ENCODE measurements around the gene DMRTA2. TPM values are rescaled to one million over a fixed set of nuclear protein-coding genes. Genes with fewer than 3 reads are reported as not detected.
A peak's percentile ranks its signal among the peaks of the same experiment; 100 is the strongest.

The DMRTA2 gene
- total and polyA plus RNA-seq, 2 of the 8 experiments (the other 6 are each of a cell fraction or from before 2014, with no cell fraction given): not detected

- peak; percentile 68 for TF ChIP-seq KDM4A (IDR thresholded peaks at IDR 0.05; ENCODE audit: low read depth, low read length, severe bottlenecking)
- no peak for TF ChIP-seq TAF7 (optimal IDR thresholded peaks at IDR 0.05; ENCODE audit: borderline replicate concordance, low read depth, low read length)
- TF ChIP-seq KDM1A (IDR thresholded peaks at IDR 0.05; ENCODE audit: borderline replicate concordance, low read length): peak; percentile 32; the same call in 1 of the 2 replicates
- no peak for TF ChIP-seq SIX5 (IDR thresholded peaks at IDR 0.05; ENCODE audit: low read depth, low read length)
- peak; percentile 100 for TF ChIP-seq CTBP2 (IDR thresholded peaks at IDR 0.05; ENCODE audit: borderline replicate concordance, insufficient read depth, insufficient read length, low read length)
- TF ChIP-seq TBP (IDR thresholded peaks at IDR 0.05; ENCODE audit: low read depth, low read length): no peak
- no peak for TF ChIP-seq NRF1 (IDR thresholded peaks at IDR 0.05; ENCODE audit: low read depth, low read length)
- TF ChIP-seq CTCF (IDR thresholded peaks at IDR 0.05; ENCODE audit: control extremely low read depth in 1 of 3, insufficient read depth in 1 of 3, low read depth in 1 of 3, low read length in 3 of 3): no peak
- TF ChIP-seq CEBPB (IDR thresholded peaks at IDR 0.05; ENCODE audit: low read depth, low read length): no peak
- TF ChIP-seq CHD2 (IDR thresholded peaks at IDR 0.05; ENCODE audit: low read length): no peak
- TF ChIP-seq, protein P1, sequence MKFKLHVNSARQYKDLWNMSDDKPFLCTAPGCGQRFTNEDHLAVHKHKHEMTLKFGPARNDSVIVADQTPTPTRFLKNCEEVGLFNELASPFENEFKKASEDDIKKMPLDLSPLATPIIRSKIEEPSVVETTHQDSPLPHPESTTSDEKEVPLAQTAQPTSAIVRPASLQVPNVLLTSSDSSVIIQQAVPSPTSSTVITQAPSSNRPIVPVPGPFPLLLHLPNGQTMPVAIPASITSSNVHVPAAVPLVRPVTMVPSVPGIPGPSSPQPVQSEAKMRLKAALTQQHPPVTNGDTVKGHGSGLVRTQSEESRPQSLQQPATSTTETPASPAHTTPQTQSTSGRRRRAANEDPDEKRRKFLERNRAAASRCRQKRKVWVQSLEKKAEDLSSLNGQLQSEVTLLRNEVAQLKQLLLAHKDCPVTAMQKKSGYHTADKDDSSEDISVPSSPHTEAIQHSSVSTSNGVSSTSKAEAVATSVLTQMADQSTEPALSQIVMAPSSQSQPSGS (IDR thresholded peaks at IDR 0.05; ENCODE audit: low read length): no peak
- TF ChIP-seq YY1 (IDR thresholded peaks at IDR 0.05; ENCODE audit: low read depth, low read length): peak; percentile 2; the same call in 1 of the 2 replicates
- peak; percentile 77 for TF ChIP-seq SUZ12 (IDR thresholded peaks at IDR 0.05; ENCODE audit: low read length)
- peak; percentile 5; the same call in 1 of the 2 replicates for TF ChIP-seq TCF12 (IDR thresholded peaks at IDR 0.05; ENCODE audit: low read depth, low read length)
- no peak for TF ChIP-seq KDM5A (IDR thresholded peaks at IDR 0.05; ENCODE audit: low read length)
- no peak for TF ChIP-seq SP1 (IDR thresholded peaks at IDR 0.05; ENCODE audit: low read depth, low read length)
- TF ChIP-seq CHD1 (IDR thresholded peaks at IDR 0.05; ENCODE audit: low read depth, low read length): 0 out of 2 replicates have a peak, but pooled peaks have one; percentile 35
- peak; percentile 93 for TF ChIP-seq EGR1 (IDR thresholded peaks at IDR 0.05; ENCODE audit: borderline replicate concordance, low read depth, low read length)
- no peak for TF ChIP-seq USF2 (IDR thresholded peaks at IDR 0.05; ENCODE audit: low read length)
Measured at GRCh38 chr1:50416553-50417453, 6.4 kb downstream of the DMRTA2 start (continued).

Data from H1 (cell line).